ENCODE data around the gene HSDL1.

The HSDL1 gene

GRCh38 chr16:84074721-84075120 lies 70.3 kb downstream of the HSDL1 start:
- no peak for TF ChIP-seq CTCF (conservative IDR thresholded peaks at IDR 0.05; ENCODE audit: low read depth, low read length)
- H3K4me3 ChIP-seq (ENCODE audit: low read depth, low read length): no peak overlapping the region
- DNase-seq (ENCODE audit: low read depth): no peak

Measured in choroid plexus epithelial cell (primary cell).